H1 (cell line): Measurements from ENCODE around the gene B9D1. TPM values are rescaled to one million over a fixed set of nuclear protein-coding genes. Genes with fewer than 3 reads are reported as not detected.

ENCODE experiments used
- RNF2 ChIP-seq: fragments of 200-900, 300-1000 bp; sonication (generic); IDR thresholded peaks from 2 replicates; pipeline ENCODE4 v1.7.1; 2016; ENCODE audit warnings: borderline replicate concordance, low read depth, mild to moderate bottlenecking, antibody characterized with exemption, low read length; ENCODE audit not compliant: poor library complexity, severe bottlenecking; ENCODE audit errors: missing control alignments
- SUZ12 ChIP-seq: fragments of 200-600 bp; sonication (generic); IDR thresholded peaks from 2 replicates; pipeline ENCODE4 v1.6.1; 2012; ENCODE audit warnings: mild to moderate bottlenecking, inconsistent platforms, low read length, moderate library complexity, mixed read lengths
- TAF7 ChIP-seq: optimal IDR thresholded peaks from 2 replicates; pipeline ENCODE3; 2011; ENCODE audit warnings: low read depth, mild to moderate bottlenecking, inconsistent platforms, low read length, moderate library complexity, borderline replicate concordance
- polyA plus RNA-seq, 7 experiments: library from polyadenylated mRNA; depleted of rRNA in 3 of 7; stranded (reverse) in 5 of 7; unstranded in 2 of 7; fragments of >200 nt in 5 of 7; fragments of 200-250 nt in 2 of 7; gene quantifications; 1 replicate in 5 of 7; 2 replicates in 1 of 7; 4 replicates in 1 of 7; pipeline versions ENCODE4 v1.2.1 to v1.2.3, GENCODE V29; 2011 to 2013; ENCODE audit warnings: missing spikeins in 2 of 7, mixed read lengths in 2 of 7
- total RNA-seq: library from RNA; stranded (reverse); fragmentation: NEBNext Ultra II Directional; extraction: Animal tissue kit (Norgen Biotek cat#: 25700); gene quantifications from 2 replicates; pipeline ENCODE4 v1.2.1, GENCODE V29; 2021

Gene B9D1
- total and polyA plus RNA-seq, 2 of the 8 experiments (the other 6 are each of a cell fraction or from before 2014, with no cell fraction given) = 24.6 to 65.7 TPM

DNA sequence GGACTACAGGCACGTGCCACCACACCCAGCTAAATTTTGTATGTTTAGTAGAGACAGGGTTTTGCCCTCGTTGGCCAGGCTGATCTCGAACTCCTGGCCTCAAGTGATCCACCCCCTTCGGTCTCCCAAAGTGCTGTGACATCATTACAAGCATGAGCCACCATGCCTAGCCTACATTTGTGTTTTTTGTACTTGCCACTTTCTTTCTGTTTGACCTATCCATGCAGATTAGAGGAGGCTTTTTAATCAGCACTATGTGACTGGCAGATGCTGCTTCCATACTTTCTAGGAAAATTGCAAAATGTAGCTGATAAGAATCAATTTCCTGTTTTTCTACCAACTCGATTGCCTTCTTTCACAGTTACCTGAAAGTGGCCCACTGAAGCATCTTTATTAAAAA, 57.3 kb downstream of the B9D1 start (continued):
- TF ChIP-seq RNF2 (no peak), TAF7 (no peak), SUZ12 (no peak)
